Vagina (tissue), 2 donors: Measurements from ENCODE around the gene SLC35G6.

Experiments
- CTCF ChIP-seq, 3 experiments: fragments of 450-650 bp in 2 of 3; fragments of 200-600 bp in 1 of 3; sonication (generic) in 1 of 3; IDR thresholded peaks; one replicate each; pipeline ENCODE4 v1.5.1; 2017 to 2019; ENCODE audit warnings: antibody characterized with exemption in 3 of 3, mild to moderate bottlenecking in 2 of 3, moderate library complexity in 2 of 3
- POLR2AphosphoS5 ChIP-seq, 2 donors: sonication (generic); formaldehyde crosslinking; IDR thresholded peaks; one replicate each; pipeline ENCODE4 v1.9.0; 2017; ENCODE audit warnings: antibody characterized with exemption in 2 of 2, mild to moderate bottlenecking in 2 of 2, low read depth in 1 of 2; ENCODE audit not compliant: insufficient read depth in 1 of 2

- TF ChIP-seq POLR2AphosphoS5 (IDR thresholded peaks at IDR 0.05; ENCODE audit: insufficient read depth in 1 of 2, low read depth in 1 of 2) (no peak), CTCF (IDR thresholded peaks at IDR 0.05) (no peak)
These were observed 13.7 kb upstream of the SLC35G6 start for GRCh38 chr17:7467498-7467897.
